Liver (tissue), 3 donors: Measurements from ENCODE around the gene TGM2.

ENCODE experiments used
- ATF3 ChIP-seq: IDR thresholded peaks from 2 replicates; pipeline ENCODE4 v1.6.1; 2016; ENCODE audit warnings: antibody characterized with exemption
- GABPA ChIP-seq, 2 donors: IDR thresholded peaks in 1 of 2; conservative IDR thresholded peaks in 1 of 2; 2 replicates each; pipeline ENCODE4 v1.6.1; 2016; ENCODE audit warnings: antibody characterized with exemption in 2 of 2, mild to moderate bottlenecking in 1 of 2, moderate library complexity in 1 of 2
- HNF4A ChIP-seq, 2 donors: conservative IDR thresholded peaks; 2 replicates each; pipeline ENCODE4 v1.6.1; 2016; ENCODE audit warnings: antibody characterized with exemption in 2 of 2, mild to moderate bottlenecking in 2 of 2
- HNF4G ChIP-seq: IDR thresholded peaks from 2 replicates; pipeline ENCODE4 v1.6.1; 2016; ENCODE audit warnings: antibody characterized with exemption
- JUND ChIP-seq, 2 donors: IDR thresholded peaks; 2 replicates each; pipeline ENCODE4 v1.6.1; 2016; ENCODE audit warnings: antibody characterized with exemption in 2 of 2
- RAD21 ChIP-seq, 2 donors: IDR thresholded peaks; 2 replicates each; pipeline ENCODE4 v1.6.1; 2016; ENCODE audit warnings: antibody characterized with exemption in 2 of 2, mild to moderate bottlenecking in 2 of 2
- REST ChIP-seq: IDR thresholded peaks from 2 replicates; pipeline ENCODE4 v1.6.1; 2016; ENCODE audit warnings: antibody characterized with exemption, mild to moderate bottlenecking
- RXRA ChIP-seq, 2 donors: IDR thresholded peaks; 2 replicates each; pipeline ENCODE4 v1.6.1; 2017 to 2018; ENCODE audit warnings: antibody characterized with exemption in 2 of 2, mild to moderate bottlenecking in 1 of 2
- SP1 ChIP-seq: IDR thresholded peaks from 2 replicates; pipeline ENCODE4 v1.6.1; 2018; ENCODE audit warnings: antibody characterized with exemption, mild to moderate bottlenecking
- TAF1 ChIP-seq: conservative IDR thresholded peaks from 2 replicates; pipeline ENCODE4 v1.6.1; 2016; ENCODE audit warnings: antibody characterized with exemption, mild to moderate bottlenecking
- YY1 ChIP-seq: IDR thresholded peaks from 2 replicates; pipeline ENCODE4 v1.6.1; 2016; ENCODE audit warnings: antibody characterized with exemption, mild to moderate bottlenecking
- ZBTB33 ChIP-seq: IDR thresholded peaks from 2 replicates; pipeline ENCODE4 v1.6.1; 2016; ENCODE audit warnings: antibody characterized with exemption
- TF ChIP-seq, protein P1 (sequence below): fragments of 150-350 bp; IDR thresholded peaks from 2 replicates; pipeline ENCODE4 v1.5.1; 2017; ENCODE audit warnings: improper control_type of control experiment, low read depth, low read length; ENCODE audit not compliant: missing input control
- TF ChIP-seq, protein P2 (sequence below): IDR thresholded peaks from 2 replicates; pipeline ENCODE4 v1.6.1; 2016; ENCODE audit warnings: antibody characterized with exemption
- donor health status: healthy.
- donor health status: healthy.

GRCh38 chr20:38202153-38202981, 37.3 kb upstream of the TGM2 start:
- TF ChIP-seq, protein P1, sequence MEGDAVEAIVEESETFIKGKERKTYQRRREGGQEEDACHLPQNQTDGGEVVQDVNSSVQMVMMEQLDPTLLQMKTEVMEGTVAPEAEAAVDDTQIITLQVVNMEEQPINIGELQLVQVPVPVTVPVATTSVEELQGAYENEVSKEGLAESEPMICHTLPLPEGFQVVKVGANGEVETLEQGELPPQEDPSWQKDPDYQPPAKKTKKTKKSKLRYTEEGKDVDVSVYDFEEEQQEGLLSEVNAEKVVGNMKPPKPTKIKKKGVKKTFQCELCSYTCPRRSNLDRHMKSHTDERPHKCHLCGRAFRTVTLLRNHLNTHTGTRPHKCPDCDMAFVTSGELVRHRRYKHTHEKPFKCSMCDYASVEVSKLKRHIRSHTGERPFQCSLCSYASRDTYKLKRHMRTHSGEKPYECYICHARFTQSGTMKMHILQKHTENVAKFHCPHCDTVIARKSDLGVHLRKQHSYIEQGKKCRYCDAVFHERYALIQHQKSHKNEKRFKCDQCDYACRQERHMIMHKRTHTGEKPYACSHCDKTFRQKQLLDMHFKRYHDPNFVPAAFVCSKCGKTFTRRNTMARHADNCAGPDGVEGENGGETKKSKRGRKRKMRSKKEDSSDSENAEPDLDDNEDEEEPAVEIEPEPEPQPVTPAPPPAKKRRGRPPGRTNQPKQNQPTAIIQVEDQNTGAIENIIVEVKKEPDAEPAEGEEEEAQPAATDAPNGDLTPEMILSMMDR: no peak
- TF ChIP-seq YY1 (no peak), REST (no peak), HNF4G (no peak), RAD21 (IDR thresholded peaks at IDR 0.05) (no peak), GABPA (IDR thresholded peaks at IDR 0.05 in 1 of 2, conservative IDR thresholded peaks at IDR 0.05 in 1 of 2) (no peak), SP1 (no peak), TAF1 (no peak), JUND (IDR thresholded peaks at IDR 0.05) (no peak), HNF4A (conservative IDR thresholded peaks at IDR 0.05) (no peak), ZBTB33 (no peak), ATF3 (no peak), RXRA (IDR thresholded peaks at IDR 0.05) (no peak)
- TF ChIP-seq, protein P2, sequence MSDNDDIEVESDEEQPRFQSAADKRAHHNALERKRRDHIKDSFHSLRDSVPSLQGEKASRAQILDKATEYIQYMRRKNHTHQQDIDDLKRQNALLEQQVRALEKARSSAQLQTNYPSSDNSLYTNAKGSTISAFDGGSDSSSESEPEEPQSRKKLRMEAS: no peak
